Astrocyte (in vitro differentiated cells and primary cell): ENCODE data around the gene NOXO1. TPM values are rescaled to one million over a fixed set of nuclear protein-coding genes. Genes with fewer than 3 reads are reported as not detected.
"Not testable (repeated sequence)": the region's sequence is repeated elsewhere in the genome, so short reads cannot be mapped to it uniquely, and the experiment has no call there.

Experiments
- DNase-seq: peaks from one replicate; pipeline ENCODE4 v3.0.0-alpha.2; 2010; ENCODE audit warnings: low read depth
- FAIRE-seq: peaks from 2 replicates; lab custom pipeline; 2011; peaks lifted over from hg19 to GRCh38; lab: Jason Lieb, UNC
- H2AFZ ChIP-seq: 2 replicates; pipeline ENCODE4 v1.6.0; 2012; ENCODE audit warnings: low read depth, low read length, inconsistent platforms
- H3K27ac ChIP-seq: 2 replicates; pipeline ENCODE4 v1.5.1; 2011; ENCODE audit warnings: low read depth, low read length, inconsistent platforms
- H3K27me3 ChIP-seq: 2 replicates; pipeline ENCODE4 v1.6.0; 2011; ENCODE audit warnings: low read length, inconsistent platforms; ENCODE audit not compliant: insufficient read depth
- H3K36me3 ChIP-seq: 2 replicates; pipeline ENCODE4 v1.5.1; 2011; ENCODE audit warnings: low read length, inconsistent platforms; ENCODE audit not compliant: insufficient read depth
- H3K4me1 ChIP-seq: 2 replicates; pipeline ENCODE4 v1.5.1; 2011; ENCODE audit warnings: low read length, inconsistent platforms; ENCODE audit not compliant: insufficient read depth
- H3K4me2 ChIP-seq: 2 replicates; pipeline ENCODE4 v1.6.0; 2012; ENCODE audit warnings: low read length, inconsistent platforms
- H3K4me3 ChIP-seq: 2 replicates; pipeline ENCODE4 v1.5.1; 2011; ENCODE audit warnings: low read depth, mild to moderate bottlenecking, low read length, inconsistent platforms; ENCODE audit not compliant: insufficient read depth
- H3K79me2 ChIP-seq: 2 replicates; pipeline ENCODE4 v1.6.0; 2012; ENCODE audit warnings: mild to moderate bottlenecking, low read length, inconsistent platforms; ENCODE audit not compliant: insufficient read depth
- H3K9ac ChIP-seq: 2 replicates; pipeline ENCODE4 v1.6.0; 2012; ENCODE audit warnings: mild to moderate bottlenecking, low read length, inconsistent platforms
- H3K9me3 ChIP-seq: 2 replicates; pipeline ENCODE4 v1.5.1; 2012; ENCODE audit warnings: low read depth, mild to moderate bottlenecking, low read length, inconsistent platforms; ENCODE audit not compliant: insufficient read depth
- H4K20me1 ChIP-seq: 2 replicates; pipeline ENCODE4 v1.6.0; 2012; ENCODE audit warnings: low read length, inconsistent platforms; ENCODE audit not compliant: insufficient read depth
- H3K27ac Mint-ChIP-seq: one replicate; pipeline ENCODE4 v1.8.0; 2021; ENCODE audit warnings: mild to moderate bottlenecking, mixed read lengths; ENCODE audit not compliant: unreplicated experiment
- H3K27me3 Mint-ChIP-seq: one replicate; pipeline ENCODE4 v1.8.0; 2021; ENCODE audit warnings: low read depth, mixed read lengths; ENCODE audit not compliant: unreplicated experiment
- H3K36me3 Mint-ChIP-seq: one replicate; pipeline ENCODE4 v1.8.0; 2021; ENCODE audit warnings: low read depth, mixed read lengths; ENCODE audit not compliant: unreplicated experiment
- H3K4me1 Mint-ChIP-seq: one replicate; pipeline ENCODE4 v1.8.0; 2021; ENCODE audit warnings: low read depth, mixed read lengths; ENCODE audit not compliant: unreplicated experiment
- H3K4me3 Mint-ChIP-seq: one replicate; pipeline ENCODE4 v1.8.0; 2021; ENCODE audit warnings: mild to moderate bottlenecking, moderate library complexity, mixed read lengths; ENCODE audit not compliant: unreplicated experiment
- H3K9me3 Mint-ChIP-seq: one replicate; pipeline ENCODE4 v1.8.0; 2021; ENCODE audit warnings: mild to moderate bottlenecking, mixed read lengths; ENCODE audit not compliant: unreplicated experiment
- CTCF ChIP-seq: IDR thresholded peaks from 2 replicates; pipeline ENCODE4 v1.5.1; 2011; ENCODE audit warnings: low read depth, mild to moderate bottlenecking, inconsistent platforms, low read length, moderate library complexity; ENCODE audit not compliant: insufficient read depth
- EZH2 ChIP-seq: IDR thresholded peaks from 2 replicates; pipeline ENCODE4 v1.6.1; 2012; ENCODE audit warnings: mild to moderate bottlenecking, low read length, inconsistent platforms; ENCODE audit not compliant: insufficient read depth
- total RNA-seq: library from RNA; stranded (reverse); gene quantifications from 2 replicates; pipeline ENCODE4 v1.2.1, GENCODE V29; 2021

NOXO1 gene
- total RNA-seq, 1 donor from 2014 or later = 0.89 TPM

GRCh38 chr16:1941162-1942046 lies 39.9 kb downstream of the NOXO1 start:
- Histone ChIP-seq H3K36me3 (peaks cover 10% of the 10 kb centered on the region), H3K27ac (peak overlapping the region; percentile 81), H3K4me2 (peak overlapping the region; percentile 97), H3K9ac (peak overlapping the region; percentile 85), H3K79me2 (peaks cover 16% of the 10 kb centered on the region), H3K9me3 (no peaks in the 10 kb centered on the region), H3K4me3 (peak overlapping the region; percentile 70), H3K27me3 (no peaks in the 10 kb centered on the region), H3K4me1 (peaks cover 21% of the 10 kb centered on the region), H4K20me1 (peaks cover 10% of the 10 kb centered on the region), H2AFZ (no peak overlapping the region)
- H3K27ac Mint-ChIP-seq = peak overlapping the region; percentile 58
- TF ChIP-seq EZH2 (no peak), CTCF (peak; percentile 54)
- DNase-seq = peak; percentile 94
- H3K4me3 Mint-ChIP-seq = peak overlapping the region; percentile 86
- no peak for FAIRE-seq
- H3K27me3 Mint-ChIP-seq = no peaks in the 10 kb centered on the region
- peaks cover 10% of the 10 kb centered on the region for H3K4me1 Mint-ChIP-seq
- H3K36me3 Mint-ChIP-seq = peaks cover 5% of the 10 kb centered on the region
- H3K9me3 Mint-ChIP-seq = no peaks in the 10 kb centered on the region

- DNase-seq (no peak), FAIRE-seq (no peak)
- H3K4me2 ChIP-seq = peak overlapping the region; percentile 97
- H3K9ac ChIP-seq = peak overlapping the region; percentile 78
- peaks cover 5% of the 10 kb centered on the region for H3K36me3 Mint-ChIP-seq
- no peak for TF ChIP-seq CTCF
- no peak for TF ChIP-seq EZH2
- peaks cover 10% of the 10 kb centered on the region for H3K36me3 ChIP-seq
- H3K4me1 ChIP-seq = peaks cover 21% of the 10 kb centered on the region
- H3K27me3 Mint-ChIP-seq = no peaks in the 10 kb centered on the region
- no peaks in the 10 kb centered on the region for H3K9me3 Mint-ChIP-seq
- H3K4me3 Mint-ChIP-seq = no peak overlapping the region
- H2AFZ ChIP-seq = no peak overlapping the region
- H3K27ac ChIP-seq = peak overlapping the region; percentile 81
- peaks cover 16% of the 10 kb centered on the region for H3K79me2 ChIP-seq
- H3K27me3 ChIP-seq = no peaks in the 10 kb centered on the region
- H3K9me3 ChIP-seq = no peaks in the 10 kb centered on the region
- H3K27ac Mint-ChIP-seq = no peak overlapping the region
- peaks cover 10% of the 10 kb centered on the region for H4K20me1 ChIP-seq
- H3K4me1 Mint-ChIP-seq = peaks cover 10% of the 10 kb centered on the region
- H3K4me3 ChIP-seq = peak overlapping the region; percentile 35
These were observed 40.8 kb downstream of the NOXO1 start for GRCh38 chr16:1940273-1941161.

GRCh38 chr16:1939833-1940232 lies 41.4 kb downstream of the NOXO1 start:
- H3K27me3 Mint-ChIP-seq, H3K4me3 ChIP-seq, H3K4me2 ChIP-seq, H3K9me3 Mint-ChIP-seq, H3K36me3 Mint-ChIP-seq, H4K20me1 ChIP-seq, H3K27me3 ChIP-seq, H3K27ac ChIP-seq, H3K4me3 Mint-ChIP-seq, DNase-seq, H3K9me3 ChIP-seq, H2AFZ ChIP-seq, FAIRE-seq, H3K27ac Mint-ChIP-seq, H3K9ac ChIP-seq: not testable (repeated sequence)
- peaks cover 10% of the 10 kb centered on the region for H3K36me3 ChIP-seq
- peaks cover 21% of the 10 kb centered on the region for H3K4me1 ChIP-seq
- peaks cover 16% of the 10 kb centered on the region for H3K79me2 ChIP-seq
- peaks cover 10% of the 10 kb centered on the region for H3K4me1 Mint-ChIP-seq
